Breast epithelium (tissue), 4 donors: Measurements from ENCODE around the gene PARVB. TPM values are rescaled to one million over a fixed set of nuclear protein-coding genes. Genes with fewer than 3 reads are reported as not detected.

ENCODE experiments used
- DNase-seq, 2 donors: peaks; one replicate each; pipeline ENCODE4 v3.0.0-alpha.2; 2019; ENCODE audit warnings: low spot score in 2 of 2
- H3K27ac ChIP-seq, 2 donors: fragments of 200-600 bp; sonication (generic) in 1 of 2; one replicate each; pipeline ENCODE4 v1.5.1; 2016 to 2019; ENCODE audit warnings: mild to moderate bottlenecking in 1 of 2
- H3K27me3 ChIP-seq, 2 donors: fragments of 200-600 bp; sonication (generic) in 1 of 2; one replicate each; pipeline versions ENCODE4 v1.5.1 to v1.6.0; 2017 to 2019; ENCODE audit warnings: control low read depth in 1 of 2, mild to moderate bottlenecking in 1 of 2
- H3K36me3 ChIP-seq: fragments of 200-600 bp; one replicate; pipeline ENCODE4 v1.5.1; 2019
- H3K4me1 ChIP-seq, 2 donors: fragments of 200-600 bp; sonication (generic); one replicate each; pipeline ENCODE4 v1.5.1; 2016 to 2019; ENCODE audit warnings: control low read depth in 1 of 2
- H3K4me3 ChIP-seq, 3 donors: fragments of 200-600 bp; sonication (generic); 1 replicate in 2 of 3; 2 replicates in 1 of 3; pipeline ENCODE4 v1.5.1; 2016 to 2019; ENCODE audit warnings: mild to moderate bottlenecking in 3 of 3, moderate library complexity in 2 of 3
- H3K9me3 ChIP-seq, 2 donors: fragments of 200-600 bp; sonication (generic) in 1 of 2; one replicate each; pipeline ENCODE4 v1.5.1; 2016 to 2019; ENCODE audit warnings: control low read depth in 1 of 2
- CTCF ChIP-seq, 3 donors: fragments of 450-650 bp; IDR thresholded peaks; one replicate each; pipeline ENCODE4 v1.5.1; 2016 to 2017; ENCODE audit warnings: antibody characterized with exemption in 3 of 3, mild to moderate bottlenecking in 3 of 3, moderate library complexity in 3 of 3
- POLR2A ChIP-seq: fragments of 450-650 bp; IDR thresholded peaks from one replicate; pipeline ENCODE4 v1.6.1; 2016; ENCODE audit warnings: antibody characterized with exemption, mild to moderate bottlenecking, moderate library complexity
- POLR2AphosphoS5 ChIP-seq, 3 donors: sonication (generic); formaldehyde crosslinking; IDR thresholded peaks; one replicate each; pipeline ENCODE4 v1.6.1; 2017; ENCODE audit warnings: antibody characterized with exemption in 3 of 3
- intact Hi-C: fragments of 100-400 bp; cut with DNase I; formaldehyde crosslinking; loops from one replicate; pipeline ENCODE4 v1.15.1; 2023; ENCODE audit warnings: low total_unique reads
- total RNA-seq, 3 donors: library from RNA; depleted of rRNA; stranded (reverse); fragments of >200 nt; gene quantifications; one replicate each; pipeline ENCODE4 v1.1.0, GENCODE V29; 2016

Gene PARVB
- total RNA-seq, 3 donors from 2014 or later, result 12.3 to 57.6 (median 21.6) TPM

- Histone ChIP-seq H3K4me3 (no peak overlapping the region), H3K4me1 (no peaks in the 10 kb centered on the region), H3K27me3 (no peaks in the 10 kb centered on the region), H3K27ac (no peak overlapping the region), H3K36me3 (no peaks in the 10 kb centered on the region), H3K9me3 (no peaks in the 10 kb centered on the region)
- no peak for DNase-seq
- no peak for TF ChIP-seq POLR2AphosphoS5 (IDR thresholded peaks at IDR 0.05)
- intact Hi-C loops, result loop anchor here (5.0 to 10.0 kb wide), 2 partner anchors 435 to 628 kb away; no protein-coding TSS in a partner anchor
Measured at GRCh38 chr22:43996981-43997265, 27.2 kb upstream of the PARVB start.

GRCh38 chr22:43998679-43999264 lies 25.3 kb upstream of the PARVB start:
- DNase-seq, result no peak
- no peaks in the 10 kb centered on the region for H3K27me3 ChIP-seq
- no peaks in the 10 kb centered on the region for H3K36me3 ChIP-seq
- TF ChIP-seq CTCF (IDR thresholded peaks at IDR 0.05), result no peak
- TF ChIP-seq POLR2A, result no peak
- TF ChIP-seq POLR2AphosphoS5 (IDR thresholded peaks at IDR 0.05), result no peak
- intact Hi-C loops, result loop anchor here (5.0 to 10.0 kb wide), 2 partner anchors 434 to 626 kb away; no protein-coding TSS in a partner anchor
- no peaks in the 10 kb centered on the region for H3K9me3 ChIP-seq
- no peak overlapping the region for H3K27ac ChIP-seq
- H3K4me3 ChIP-seq, result no peak overlapping the region
- H3K4me1 ChIP-seq, result no peaks in the 10 kb centered on the region

- Histone ChIP-seq H3K4me1 (no peaks in the 10 kb centered on the region), H3K27me3 (no peaks in the 10 kb centered on the region), H3K9me3 (no peaks in the 10 kb centered on the region), H3K27ac (no peak overlapping the region), H3K4me3 (no peak overlapping the region), H3K36me3 (no peaks in the 10 kb centered on the region)
- intact Hi-C loops, result loop anchor here (5.0 to 10.0 kb wide), 2 partner anchors 433 to 625 kb away; no protein-coding TSS in a partner anchor
- DNase-seq, result no peak
- no peak for TF ChIP-seq CTCF (IDR thresholded peaks at IDR 0.05)
- TF ChIP-seq POLR2A, result no peak
- no peak for TF ChIP-seq POLR2AphosphoS5 (IDR thresholded peaks at IDR 0.05)
Measured at GRCh38 chr22:43999378-43999777, 24.7 kb upstream of the PARVB start.

GRCh38 chr22:44000123-44000522 lies 24.0 kb upstream of the PARVB start:
- H3K27ac ChIP-seq, result no peak overlapping the region
- DNase-seq, result no peak
- H3K36me3 ChIP-seq, result no peaks in the 10 kb centered on the region
- no peak overlapping the region for H3K4me3 ChIP-seq
- no peaks in the 10 kb centered on the region for H3K4me1 ChIP-seq
- intact Hi-C loops, result no loop called here
- TF ChIP-seq CTCF (IDR thresholded peaks at IDR 0.05) (no peak), POLR2AphosphoS5 (IDR thresholded peaks at IDR 0.05) (no peak), POLR2A (no peak)
- H3K27me3 ChIP-seq, result no peaks in the 10 kb centered on the region
- H3K9me3 ChIP-seq, result no peaks in the 10 kb centered on the region

- Histone ChIP-seq H3K27ac (no peak overlapping the region), H3K36me3 (no peaks in the 10 kb centered on the region), H3K4me3 (no peak overlapping the region), H3K4me1 (no peaks in the 10 kb centered on the region), H3K27me3 (no peaks in the 10 kb centered on the region), H3K9me3 (peaks cover 0 to 10% of the 10 kb centered on the region in 2 donors)
- no peak for DNase-seq
- intact Hi-C loops, result no loop called here
- TF ChIP-seq CTCF (IDR thresholded peaks at IDR 0.05) (no peak), POLR2A (no peak), POLR2AphosphoS5 (IDR thresholded peaks at IDR 0.05) (no peak)
Measured at GRCh38 chr22:44001521-44001920, 22.6 kb upstream of the PARVB start.

- Histone ChIP-seq H3K4me1 (no peaks in the 10 kb centered on the region), H3K27me3 (no peaks in the 10 kb centered on the region), H3K9me3 (peaks cover 0 to 10% of the 10 kb centered on the region in 2 donors), H3K36me3 (no peaks in the 10 kb centered on the region), H3K4me3 (no peak overlapping the region), H3K27ac (no peak overlapping the region)
- DNase-seq, result no peak
- intact Hi-C loops, result no loop called here
- TF ChIP-seq POLR2A (no peak), CTCF (IDR thresholded peaks at IDR 0.05) (no peak), POLR2AphosphoS5 (IDR thresholded peaks at IDR 0.05) (no peak)
Measured at GRCh38 chr22:44002324-44002723, 21.8 kb upstream of the PARVB start.
